ENCODE measurements around the gene CTNND2. TPM values are rescaled to one million over a fixed set of nuclear protein-coding genes. Genes with fewer than 3 reads are reported as not detected.

The CTNND2 gene
- total RNA-seq, 1 experiment from 2014 or later, result 1.6 TPM

DNA sequence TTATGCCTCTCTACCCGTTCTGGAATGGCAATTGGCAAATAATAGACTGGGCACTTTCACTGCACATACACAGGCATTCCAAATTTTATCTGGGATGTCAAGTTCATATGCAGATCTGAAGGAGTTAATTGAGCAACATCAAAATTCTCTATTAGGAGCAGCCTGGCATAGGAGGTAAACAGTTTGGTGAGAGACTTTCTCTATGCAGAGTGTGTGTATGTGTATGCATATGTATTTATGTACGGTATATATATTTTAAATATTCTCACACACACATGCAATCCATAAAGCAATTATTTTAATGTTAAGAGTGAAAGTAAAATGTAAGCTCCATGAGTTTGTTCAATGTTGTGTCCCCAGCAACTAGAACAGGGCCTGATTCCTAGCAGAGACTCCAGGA is 517.8 kb downstream of the CTNND2 start:
- DNase-seq (ENCODE audit: low spot score), result no peak

- DNase-seq (ENCODE audit: low spot score), result no peak
Measured at GRCh38 chr5:11385901-11386293, 518.3 kb downstream of the CTNND2 start.

DNA sequence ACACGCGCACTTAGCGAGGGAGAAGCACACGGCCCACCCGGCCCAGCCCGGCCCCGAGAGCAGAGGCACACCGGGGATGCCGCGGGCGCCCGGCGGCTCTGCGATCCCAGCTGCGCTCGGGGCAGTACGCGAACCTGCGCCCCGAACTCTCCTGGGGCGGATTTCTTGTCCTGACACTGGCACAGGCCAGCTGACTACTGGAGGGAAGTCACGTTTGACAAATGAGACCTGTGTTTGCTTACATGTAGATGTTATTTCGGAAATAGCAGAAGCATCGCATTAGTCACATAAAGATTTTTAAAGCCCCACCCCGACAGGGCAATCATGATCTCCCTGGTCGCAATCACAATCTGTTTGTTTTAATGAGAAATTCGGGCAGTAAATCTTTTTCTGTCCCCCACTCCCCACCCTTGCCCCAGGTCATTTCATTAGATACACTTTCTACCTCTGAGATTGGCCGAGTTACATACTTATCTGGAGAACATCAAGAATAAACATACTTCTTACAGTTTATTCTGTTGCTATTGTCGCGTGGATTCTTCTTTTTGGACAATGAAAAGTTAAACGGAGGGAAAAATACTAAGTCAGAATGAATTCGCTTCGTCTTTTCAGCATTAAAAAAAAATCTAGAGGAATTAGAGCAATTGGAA is 518.9 kb downstream of the CTNND2 start:
- no peak for DNase-seq (ENCODE audit: low spot score)

GRCh38 chr5:11384441-11385250 is 519.6 kb downstream of the CTNND2 start:
- DNase-seq (ENCODE audit: low spot score), result no peak

DNA sequence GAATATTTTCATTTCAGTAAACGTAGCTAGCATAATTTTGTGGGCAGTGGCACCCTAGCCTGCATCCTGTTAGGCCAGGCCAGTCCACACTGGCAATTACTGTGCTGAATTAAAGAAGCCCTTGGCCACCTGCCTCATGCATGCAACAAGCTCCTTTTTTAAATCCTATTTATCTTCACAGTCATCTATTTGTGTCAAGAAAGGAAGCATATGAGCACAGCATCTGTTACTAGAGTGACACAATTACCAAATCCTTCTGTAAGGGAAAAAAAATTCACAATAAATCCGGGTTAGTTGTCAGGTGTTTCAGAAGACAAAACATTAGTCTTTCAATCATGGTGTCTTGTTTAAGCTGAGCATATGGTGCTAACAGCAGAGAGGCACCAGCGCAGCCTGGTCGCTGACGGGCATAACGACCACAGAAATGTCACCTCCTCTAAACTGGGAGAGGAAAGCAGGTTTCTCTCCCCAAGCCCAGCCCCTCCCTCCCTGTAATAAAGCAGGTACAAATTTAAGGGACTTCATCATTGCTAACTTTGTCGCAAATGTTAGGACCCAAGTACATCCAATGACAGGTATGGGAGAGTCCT is 520.6 kb downstream of the CTNND2 start:
- no peak for DNase-seq (ENCODE audit: low spot score)

DNA sequence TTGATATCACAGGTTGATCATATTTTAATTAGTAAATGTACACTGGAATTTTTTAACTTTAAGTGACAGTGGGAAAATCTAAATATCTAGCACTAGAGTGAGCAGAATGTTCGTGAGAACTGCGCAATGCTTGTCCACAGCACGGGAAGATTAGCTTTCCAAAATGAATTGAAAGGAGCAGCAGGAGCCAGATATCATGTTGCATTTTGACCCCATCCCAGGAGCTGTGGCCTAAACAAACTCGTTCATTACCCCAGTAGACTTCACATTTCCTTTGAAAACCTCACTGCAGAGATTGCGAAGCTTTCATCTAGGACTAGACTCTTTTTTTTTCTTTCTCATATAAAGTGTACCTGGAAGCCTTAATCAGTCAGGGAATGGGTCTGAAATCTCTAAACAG is 525.8 kb downstream of the CTNND2 start:
- peak; percentile 32 for DNase-seq (ENCODE audit: low spot score)

- no peak for DNase-seq (ENCODE audit: low spot score)
Measured at GRCh38 chr5:11377896-11378295, 526.4 kb downstream of the CTNND2 start.

- DNase-seq (ENCODE audit: low spot score), result no peak
Measured at GRCh38 chr5:11372191-11372590, 532.1 kb downstream of the CTNND2 start.

GRCh38 chr5:11371021-11371420 is 533.2 kb downstream of the CTNND2 start:
- DNase-seq (ENCODE audit: low spot score), result no peak

DNA sequence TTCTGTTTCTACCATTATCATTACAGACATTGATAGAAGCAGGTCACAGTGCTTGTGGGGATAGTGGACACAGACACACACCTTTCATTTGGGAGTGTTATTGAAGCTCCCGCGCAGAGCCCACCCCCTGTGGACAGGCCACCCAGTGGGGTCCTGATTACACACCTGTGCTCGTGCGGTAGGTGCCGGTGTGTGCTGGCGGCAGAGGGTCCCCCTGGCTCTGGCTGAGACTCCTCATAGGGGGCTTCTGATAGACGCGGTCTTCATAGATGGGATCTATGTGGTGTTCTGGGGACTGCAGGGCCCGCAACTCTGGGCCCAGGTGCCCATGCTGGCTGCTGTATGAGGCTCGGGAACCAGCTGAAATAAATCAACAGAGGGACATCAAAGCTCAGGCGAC is 539.7 kb downstream of the CTNND2 start:
- no peak for DNase-seq (ENCODE audit: low spot score)

- no peak for DNase-seq (ENCODE audit: low spot score)
Measured at GRCh38 chr5:11363631-11364178, 540.5 kb downstream of the CTNND2 start.

DNA sequence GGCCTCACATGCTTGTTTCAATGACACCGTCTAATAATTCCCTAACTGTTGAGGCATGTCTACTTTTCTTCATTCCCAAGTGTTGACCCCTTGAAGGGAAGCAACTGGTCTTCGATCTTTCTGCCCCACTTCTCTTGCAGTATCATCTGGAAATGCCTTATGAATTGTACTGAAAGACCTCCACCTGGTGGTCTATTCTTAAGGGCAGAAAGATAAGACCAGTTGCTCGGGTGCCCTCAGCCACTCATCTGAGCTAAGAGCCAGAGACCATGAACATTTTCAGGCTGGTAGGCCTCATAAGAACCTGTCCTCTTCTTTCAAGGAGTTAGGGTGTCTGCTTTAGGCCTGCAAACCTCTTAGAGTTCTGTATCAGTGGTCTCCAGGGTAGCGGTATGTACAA is 542.5 kb downstream of the CTNND2 start:
- no peak for DNase-seq (ENCODE audit: low spot score)

DNA sequence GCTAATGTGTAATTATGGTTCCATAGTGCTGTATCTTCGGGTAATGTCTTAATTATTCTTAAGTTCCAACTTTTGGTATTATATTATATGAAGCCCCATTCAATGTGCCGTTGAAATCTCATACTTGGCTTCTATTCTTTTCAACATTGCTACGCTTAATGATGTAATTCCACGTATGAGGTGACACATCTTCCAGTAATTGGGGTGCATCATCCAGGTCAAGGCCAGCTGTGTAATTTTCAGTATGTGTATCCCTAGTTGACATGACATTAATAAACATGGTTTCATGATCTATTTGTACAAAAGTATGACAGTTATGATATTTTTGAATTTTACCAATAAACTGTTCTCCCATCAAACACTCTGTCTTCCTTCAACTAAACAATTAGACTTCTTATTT is 546.3 kb downstream of the CTNND2 start:
- no peak for DNase-seq (ENCODE audit: low spot score)

- no peak for DNase-seq (ENCODE audit: low spot score)
Measured at GRCh38 chr5:11355491-11355890, 548.8 kb downstream of the CTNND2 start.

GRCh38 chr5:11346336-11346735 is 557.9 kb downstream of the CTNND2 start:
- DNase-seq (ENCODE audit: low spot score), result no peak

DNA sequence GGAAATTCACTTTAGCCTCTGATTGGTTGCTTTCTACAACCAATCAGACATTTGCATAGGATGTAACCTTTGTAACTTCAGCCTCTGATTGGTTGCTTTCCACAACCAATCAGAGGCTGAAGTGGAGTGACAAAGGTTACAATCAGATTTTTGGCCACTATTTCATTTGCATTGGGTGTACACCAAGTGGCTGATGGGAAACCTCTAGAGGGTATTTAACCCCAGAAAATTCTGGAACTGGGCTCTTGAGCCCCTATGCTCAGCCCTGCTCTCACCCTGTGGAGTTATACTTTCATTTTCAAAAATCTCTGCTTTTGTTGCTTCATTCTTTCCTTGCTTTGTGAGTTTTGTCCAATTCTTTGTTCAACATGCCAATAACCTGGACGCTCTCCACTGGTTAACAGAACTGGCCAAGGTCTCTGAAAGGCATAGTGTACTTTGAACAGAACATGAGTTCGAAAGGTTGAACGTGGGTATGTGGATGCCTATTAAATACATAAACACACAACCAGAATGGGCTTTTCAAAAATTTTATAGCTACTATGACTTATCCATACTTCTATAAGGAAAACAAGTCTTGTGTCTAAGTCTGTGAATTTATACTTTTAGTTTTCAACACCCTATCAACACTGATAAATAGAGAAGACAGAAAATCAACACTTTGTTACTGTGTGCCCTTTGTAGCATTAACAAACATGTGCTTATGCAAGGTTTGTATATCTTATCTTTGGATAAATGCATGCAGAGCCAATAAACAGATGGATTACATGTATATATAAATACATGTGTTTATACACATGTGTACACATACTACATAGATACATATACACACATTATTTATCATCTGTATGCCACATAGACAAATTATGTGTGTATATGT is 568.1 kb downstream of the CTNND2 start:
- no peak for DNase-seq (ENCODE audit: low spot score)

DNA sequence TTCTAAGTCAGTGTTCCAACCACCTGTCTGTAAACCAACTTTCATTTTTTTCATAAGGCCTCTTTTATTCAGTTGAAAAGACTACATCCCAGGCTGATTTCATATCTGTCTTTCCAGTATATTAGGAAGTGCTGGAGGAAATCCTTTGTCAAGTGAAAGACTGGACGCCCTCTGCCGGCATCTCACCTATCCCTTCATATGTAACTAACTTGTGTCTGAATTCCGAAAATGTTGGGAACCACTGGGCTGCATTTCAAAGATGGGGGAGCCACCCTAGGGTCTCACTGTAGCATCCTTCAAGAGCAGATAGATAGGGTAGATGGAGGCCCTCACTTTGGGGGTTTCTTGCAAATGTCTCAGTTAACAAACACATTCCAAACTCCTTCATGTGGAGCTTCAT is 569.8 kb downstream of the CTNND2 start:
- no peak for DNase-seq (ENCODE audit: low spot score)

- DNase-seq (ENCODE audit: low spot score), result no peak
Measured at GRCh38 chr5:11329679-11330078, 574.6 kb downstream of the CTNND2 start.

DNA sequence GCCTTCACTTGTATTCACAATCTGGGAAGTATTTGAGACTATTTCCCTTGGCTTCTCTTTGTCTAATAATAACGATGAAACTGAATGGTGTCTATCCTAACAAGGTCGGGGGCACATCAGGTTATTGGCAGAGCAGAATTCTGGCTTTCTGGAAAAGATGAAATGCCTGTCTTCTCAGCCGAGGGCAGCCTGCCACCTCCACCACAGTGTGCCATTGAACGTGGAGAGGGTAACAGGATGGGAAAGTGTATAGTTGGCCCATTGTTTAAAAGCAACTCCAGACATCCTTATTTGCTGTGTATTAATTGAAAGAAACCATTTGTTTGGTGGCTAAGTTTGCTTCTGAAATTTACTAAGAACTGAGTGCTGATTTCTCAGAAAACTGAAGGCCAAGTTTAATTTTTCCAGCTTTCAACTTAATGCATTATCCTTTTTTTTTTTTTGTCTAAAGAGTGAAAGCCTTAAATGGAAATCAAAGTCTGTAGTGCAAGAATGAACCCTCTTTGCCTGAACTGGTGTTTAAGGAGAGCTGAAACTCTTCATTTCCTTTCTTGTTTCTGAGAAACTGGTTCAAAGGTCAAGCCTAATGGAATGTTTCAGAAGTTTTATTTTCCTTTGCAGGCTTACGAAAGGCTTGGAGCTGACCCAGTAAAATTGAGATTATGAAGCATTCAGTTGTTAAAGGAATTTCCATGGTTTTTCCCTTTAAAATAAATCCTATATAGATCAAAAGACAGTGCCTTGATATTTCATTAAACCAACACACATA is 579.5 kb downstream of the CTNND2 start:
- DNase-seq (ENCODE audit: low spot score), result no peak

DNA sequence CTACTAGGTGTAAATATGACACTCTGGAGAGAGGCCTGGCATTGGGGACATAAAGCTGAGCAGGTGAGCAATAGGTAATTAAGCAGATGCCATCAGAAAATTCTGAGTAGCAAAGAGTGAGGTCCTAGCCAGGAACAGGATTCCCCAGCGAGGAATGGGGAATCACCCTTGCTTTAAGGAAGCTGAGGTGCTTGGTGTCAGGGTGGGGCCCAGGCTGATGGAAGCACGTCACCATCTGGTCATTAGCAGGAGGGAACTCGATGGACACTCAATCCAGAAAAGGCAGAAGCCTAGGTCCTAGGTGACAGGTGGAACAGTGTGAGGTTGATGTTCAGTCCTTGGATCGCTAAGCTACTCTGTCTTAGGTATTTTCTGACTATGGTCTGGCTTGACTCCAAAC is 580.5 kb downstream of the CTNND2 start:
- no peak for DNase-seq (ENCODE audit: low spot score)

DNA sequence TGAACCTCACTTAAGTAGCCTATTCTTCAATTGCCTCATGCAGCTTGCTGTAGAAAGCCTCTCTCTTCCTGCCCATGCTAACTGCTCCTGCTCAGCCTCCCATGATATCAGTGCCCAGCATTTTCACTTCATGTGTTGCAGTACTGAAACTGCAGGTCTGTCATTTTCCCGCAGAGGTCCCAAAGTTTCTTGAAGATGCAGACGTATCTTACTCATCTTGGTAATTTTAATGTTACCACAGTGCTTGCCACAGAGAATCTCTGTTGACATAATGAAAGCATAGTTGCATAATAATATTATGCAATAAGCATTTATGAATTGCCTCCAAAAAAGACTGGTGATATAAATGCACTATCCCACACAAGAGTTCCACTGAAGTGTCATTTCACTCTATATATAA is 582.1 kb downstream of the CTNND2 start:
- no peak for DNase-seq (ENCODE audit: low spot score)

Data from H4 (cell line).